Hematopoietic multipotent progenitor cell (in vitro differentiated cells): ENCODE results near the gene SREK1. TPM values are rescaled to one million over a fixed set of nuclear protein-coding genes. Genes with fewer than 3 reads are reported as not detected.
A peak's percentile ranks its signal among the peaks of the same experiment; 100 is the strongest.

ENCODE experiments used
- DNase-seq, 3 donors: peaks; one replicate each; pipeline ENCODE4 v3.0.0-alpha.2; 2011 to 2015; ENCODE audit warnings: low read depth in 2 of 3, low spot score in 2 of 3
- total RNA-seq: library from RNA; depleted of rRNA; stranded (reverse); fragments of >200 nt; gene quantifications from one replicate; pipeline ENCODE4 v1.2.3, GENCODE V29; 2012

The SREK1 gene
- total RNA-seq, 1 donor = 70.6 TPM

GRCh38 chr5:66164044-66164790 lies 20.1 kb downstream of the SREK1 start:
- no peak for DNase-seq

GRCh38 chr5:66168226-66168625 lies 24.1 kb downstream of the SREK1 start:
- DNase-seq = no peak

- DNase-seq = no peak
Measured at GRCh38 chr5:66169534-66169933, 25.4 kb downstream of the SREK1 start.

GRCh38 chr5:66170195-66170919 lies 26.3 kb downstream of the SREK1 start:
- no peak for DNase-seq

GRCh38 chr5:66171349-66172344 lies 27.5 kb downstream of the SREK1 start:
- DNase-seq = peak; percentile 29 to 73 (median 60)

- peak in 2 of 3 donors; percentile 12 to 50 for DNase-seq
Measured at GRCh38 chr5:66174338-66174737, 30.2 kb downstream of the SREK1 start.

- DNase-seq = no peak
Measured at GRCh38 chr5:66178799-66179198, 34.7 kb downstream of the SREK1 start.

- no peak for DNase-seq
Measured at GRCh38 chr5:66179297-66180051, 35.4 kb downstream of the SREK1 start.

- no peak for DNase-seq
Measured at GRCh38 chr5:66180282-66181155, 36.4 kb downstream of the SREK1 start.

GRCh38 chr5:66186108-66186507 lies 42.0 kb downstream of the SREK1 start:
- no peak for DNase-seq

GRCh38 chr5:66193419-66193818 lies 49.3 kb downstream of the SREK1 start:
- DNase-seq = no peak

GRCh38 chr5:66197764-66198405 lies 53.8 kb downstream of the SREK1 start:
- DNase-seq = no peak

GRCh38 chr5:66198837-66199236 lies 54.7 kb downstream of the SREK1 start:
- no peak for DNase-seq

- DNase-seq = no peak
Measured at GRCh38 chr5:66203531-66203930, 59.4 kb downstream of the SREK1 start.

GRCh38 chr5:66206465-66206864 lies 62.4 kb downstream of the SREK1 start:
- DNase-seq = no peak

- no peak for DNase-seq
Measured at GRCh38 chr5:66207800-66208561, 63.9 kb downstream of the SREK1 start.

- DNase-seq = peak in 2 of 3 donors; percentile 9 to 20
Measured at GRCh38 chr5:66209350-66209749, 65.2 kb downstream of the SREK1 start.

GRCh38 chr5:66209794-66210193 lies 65.7 kb downstream of the SREK1 start:
- no peak for DNase-seq
